Activated CD8-positive, alpha-beta memory T cell treated with anti-CD3 and anti-CD28 coated beads, Interleukin-2, amount 50 U/mL, for 24 hours (primary cell): ENCODE measurements around the gene PIBF1.
"Not testable (repeated sequence)": the region's sequence is repeated elsewhere in the genome, so short reads cannot be mapped to it uniquely, and the experiment has no call there.

Experiments used
- DNase-seq: peaks from one replicate; pipeline ENCODE4 v3.0.0-alpha.2; 2020; ENCODE audit errors: extremely low read depth

Gene PIBF1

GRCh38 chr13:72911981-72912380 lies 130.0 kb downstream of the PIBF1 start:
- no peak for DNase-seq

- no peak for DNase-seq
Observed at GRCh38 chr13:72920097-72920496, 138.2 kb downstream of the PIBF1 start.

GRCh38 chr13:72931311-72931710 lies 149.4 kb downstream of the PIBF1 start:
- DNase-seq = no peak

GRCh38 chr13:72932250-72932649 lies 150.3 kb downstream of the PIBF1 start:
- no peak for DNase-seq

- DNase-seq = not testable (repeated sequence)
Observed at GRCh38 chr13:72946267-72946666, 164.3 kb downstream of the PIBF1 start.

- no peak for DNase-seq
Observed at GRCh38 chr13:72952529-72953141, 170.7 kb downstream of the PIBF1 start.

GRCh38 chr13:72953391-72953965 lies 171.5 kb downstream of the PIBF1 start:
- DNase-seq = no peak

- DNase-seq = no peak
Observed at GRCh38 chr13:72959643-72960042, 177.7 kb downstream of the PIBF1 start.

GRCh38 chr13:72960114-72960513 lies 178.2 kb downstream of the PIBF1 start:
- no peak for DNase-seq

GRCh38 chr13:72960541-72960940 lies 178.6 kb downstream of the PIBF1 start:
- DNase-seq = no peak

- no peak for DNase-seq
Observed at GRCh38 chr13:72963762-72964161, 181.8 kb downstream of the PIBF1 start.

- DNase-seq = no peak
Observed at GRCh38 chr13:72970301-72970880, 188.5 kb downstream of the PIBF1 start.

- DNase-seq = no peak
Observed at GRCh38 chr13:72970956-72971355, 189.0 kb downstream of the PIBF1 start.

GRCh38 chr13:72973234-72973633 lies 191.3 kb downstream of the PIBF1 start:
- DNase-seq = no peak

GRCh38 chr13:72983085-72983768 lies 201.3 kb downstream of the PIBF1 start:
- DNase-seq = no peak

- no peak for DNase-seq
Observed at GRCh38 chr13:72985610-72986009, 203.7 kb downstream of the PIBF1 start.

- DNase-seq = no peak
Observed at GRCh38 chr13:72986197-72986596, 204.3 kb downstream of the PIBF1 start.

- DNase-seq = no peak
Observed at GRCh38 chr13:72990953-72991352, 209.0 kb downstream of the PIBF1 start.

GRCh38 chr13:72998012-72998411 lies 216.1 kb downstream of the PIBF1 start:
- DNase-seq = no peak

- no peak for DNase-seq
Observed at GRCh38 chr13:73000027-73000674, 218.2 kb downstream of the PIBF1 start.

- DNase-seq = no peak
Observed at GRCh38 chr13:73001971-73002370, 220.0 kb downstream of the PIBF1 start.

- no peak for DNase-seq
Observed at GRCh38 chr13:73011751-73012150, 229.8 kb downstream of the PIBF1 start.
